ENCODE measurements around the gene ULK1.

DNA sequence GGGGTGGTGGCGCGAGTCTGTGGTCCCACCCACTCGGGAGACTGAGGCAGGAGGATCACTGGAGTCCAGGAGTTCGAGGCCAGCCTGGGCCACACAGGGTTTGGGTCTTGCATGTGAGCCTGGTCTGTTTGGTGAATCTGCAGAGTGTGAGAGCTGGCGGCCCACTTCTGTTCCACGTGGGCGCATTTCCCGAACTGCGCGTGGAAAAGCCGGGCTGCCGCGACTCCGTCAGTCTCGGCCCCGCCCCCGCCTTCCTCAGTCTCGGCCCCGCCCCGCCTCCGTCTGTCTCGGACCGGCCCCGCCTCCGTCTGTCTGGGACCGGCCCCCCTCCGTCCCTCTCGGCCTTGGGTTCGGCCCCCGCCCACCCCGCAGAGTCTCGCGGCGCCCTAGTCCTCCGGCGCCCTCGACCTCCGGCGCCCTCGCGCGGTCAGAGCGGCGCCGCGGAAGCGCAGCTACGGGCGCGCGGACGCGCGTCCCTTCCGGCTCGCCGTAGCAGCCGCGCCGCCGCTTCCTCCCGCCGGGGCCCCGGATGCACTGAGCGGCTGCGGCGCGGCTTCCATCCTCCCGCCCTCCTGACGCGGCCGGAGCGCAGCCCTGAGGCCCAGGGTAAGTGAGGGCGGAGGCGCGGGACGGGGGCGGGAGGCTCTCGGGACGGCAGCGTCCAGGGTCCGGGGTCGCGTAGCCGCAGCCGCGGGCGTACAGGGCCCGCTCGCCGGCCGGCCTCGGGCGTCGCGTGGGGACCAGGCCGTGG lies 55.2 kb downstream of the ULK1 start, which contains the start of gene EP400:
- TF ChIP-seq, protein P1, sequence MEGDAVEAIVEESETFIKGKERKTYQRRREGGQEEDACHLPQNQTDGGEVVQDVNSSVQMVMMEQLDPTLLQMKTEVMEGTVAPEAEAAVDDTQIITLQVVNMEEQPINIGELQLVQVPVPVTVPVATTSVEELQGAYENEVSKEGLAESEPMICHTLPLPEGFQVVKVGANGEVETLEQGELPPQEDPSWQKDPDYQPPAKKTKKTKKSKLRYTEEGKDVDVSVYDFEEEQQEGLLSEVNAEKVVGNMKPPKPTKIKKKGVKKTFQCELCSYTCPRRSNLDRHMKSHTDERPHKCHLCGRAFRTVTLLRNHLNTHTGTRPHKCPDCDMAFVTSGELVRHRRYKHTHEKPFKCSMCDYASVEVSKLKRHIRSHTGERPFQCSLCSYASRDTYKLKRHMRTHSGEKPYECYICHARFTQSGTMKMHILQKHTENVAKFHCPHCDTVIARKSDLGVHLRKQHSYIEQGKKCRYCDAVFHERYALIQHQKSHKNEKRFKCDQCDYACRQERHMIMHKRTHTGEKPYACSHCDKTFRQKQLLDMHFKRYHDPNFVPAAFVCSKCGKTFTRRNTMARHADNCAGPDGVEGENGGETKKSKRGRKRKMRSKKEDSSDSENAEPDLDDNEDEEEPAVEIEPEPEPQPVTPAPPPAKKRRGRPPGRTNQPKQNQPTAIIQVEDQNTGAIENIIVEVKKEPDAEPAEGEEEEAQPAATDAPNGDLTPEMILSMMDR (IDR thresholded peaks at IDR 0.05): peak in 2 of 3 donors; percentile 53 to 75
- TF ChIP-seq POLR2A (IDR thresholded peaks at IDR 0.05): no peak
- TF ChIP-seq EP300 (IDR thresholded peaks at IDR 0.05): no peak

Data from ovary (tissue), 3 donors.